ENCODE measurements around the gene TSC2.

TSC2 gene

DNA sequence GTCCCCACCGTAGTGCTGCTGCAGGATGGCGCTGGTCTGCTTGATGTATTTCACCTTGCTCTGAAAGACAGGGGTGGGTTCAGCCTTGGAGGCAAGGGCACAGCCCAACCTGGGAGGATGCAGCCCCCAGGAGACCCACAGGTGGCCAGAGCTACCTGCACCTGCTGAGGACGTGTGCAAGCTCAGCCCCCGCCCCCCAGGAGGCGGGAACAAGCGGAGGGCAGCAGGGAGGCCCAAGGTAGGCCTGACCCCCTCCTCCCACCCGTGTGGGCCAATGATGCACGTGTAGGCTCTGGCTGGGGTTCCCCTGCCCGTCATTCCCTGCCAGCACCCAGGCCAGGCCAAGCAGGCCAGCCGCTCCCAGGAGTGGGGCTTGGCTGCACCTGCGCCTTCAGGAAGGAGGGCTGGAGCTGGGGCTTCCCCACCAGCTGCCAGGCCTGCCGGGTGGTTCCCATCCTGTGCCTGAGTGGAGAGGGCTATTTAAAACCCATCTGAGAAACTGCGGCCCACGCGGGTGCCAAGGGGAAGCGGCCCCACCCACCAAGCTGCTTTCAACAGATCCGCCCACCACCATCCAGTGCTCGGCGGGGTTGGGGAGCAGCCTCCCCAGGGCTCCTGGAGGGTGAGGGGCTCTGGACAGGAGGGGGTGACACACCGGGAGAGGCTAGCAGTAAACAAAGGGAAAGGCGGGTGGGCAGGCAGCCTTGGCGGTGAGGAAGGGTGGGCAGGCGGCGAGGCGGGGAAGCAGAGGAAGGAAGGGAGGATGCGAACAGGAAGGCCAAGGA, 3.9 kb upstream of the TSC2 start:
- DNase-seq (ENCODE audit: low spot score), result no peak

DNA sequence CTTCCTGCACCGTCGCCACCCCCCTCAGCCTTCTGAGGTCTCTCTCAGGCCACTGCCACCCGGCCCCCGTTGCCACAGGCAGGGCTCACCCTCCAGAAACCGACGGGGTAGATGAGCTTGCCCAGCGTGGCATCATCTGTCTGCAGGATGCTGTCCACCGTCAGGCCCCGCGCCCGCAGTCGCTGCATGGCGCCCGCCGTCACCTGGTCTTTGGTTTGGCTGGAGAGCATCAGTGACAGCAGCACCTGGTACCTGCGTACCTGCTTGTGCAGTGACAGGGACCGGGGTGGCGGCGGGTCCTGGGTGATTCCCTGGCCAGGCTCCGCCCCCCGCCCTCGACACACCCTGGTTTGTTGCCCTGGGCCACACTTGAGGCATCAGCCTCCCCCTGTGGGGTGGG, 3.2 kb upstream of the TSC2 start:
- DNase-seq (ENCODE audit: low spot score), result no peak

- no peak for DNase-seq (ENCODE audit: low spot score)
These were observed 1.6 kb upstream of the TSC2 start for GRCh38 chr16:2045965-2046892.

GRCh38 chr16:2046893-2047329, 874 bp upstream of the TSC2 start:
- no peak for DNase-seq (ENCODE audit: low spot score)

DNA sequence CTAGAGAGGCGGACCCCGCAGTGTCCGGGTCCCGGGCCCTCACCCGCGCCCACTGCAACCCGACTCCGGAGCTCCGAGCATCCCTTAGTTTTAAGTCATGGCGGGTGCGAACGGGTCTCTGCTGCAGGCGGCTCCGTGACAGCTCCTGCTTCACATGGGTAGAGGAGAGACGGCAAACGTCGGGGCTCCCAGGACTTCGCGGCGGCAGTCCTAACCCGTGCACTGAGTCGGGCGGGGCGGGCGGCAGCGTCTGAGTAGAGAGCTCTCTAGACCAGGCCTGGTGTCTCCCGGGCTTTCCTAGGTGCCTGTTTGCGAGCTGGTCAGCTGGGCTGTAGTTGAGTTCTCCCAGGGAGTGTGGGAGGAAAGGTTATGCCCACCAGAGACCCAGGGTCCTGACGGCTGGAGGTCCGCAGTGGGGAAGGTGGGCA, 345 bp downstream of the TSC2 start:
- no peak for DNase-seq (ENCODE audit: low spot score)

DNA sequence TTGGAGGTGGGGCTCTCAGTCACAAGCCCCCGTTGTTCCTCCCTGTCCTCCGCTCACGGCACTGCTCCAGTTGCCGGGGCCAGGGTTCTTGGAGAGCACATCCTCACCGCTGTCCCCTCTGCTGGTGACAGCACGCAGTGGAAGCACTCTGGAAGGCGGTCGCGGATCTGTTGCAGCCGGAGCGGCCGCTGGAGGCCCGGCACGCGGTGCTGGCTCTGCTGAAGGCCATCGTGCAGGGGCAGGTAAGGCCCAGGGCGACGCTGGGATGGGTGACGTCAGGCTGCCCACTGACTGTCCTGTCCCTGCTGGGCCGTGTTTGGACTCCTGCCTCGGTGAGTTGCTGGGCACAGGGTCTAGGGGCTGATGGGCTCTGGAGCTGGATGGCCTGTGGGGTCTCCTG, 5.4 kb downstream of the TSC2 start:
- DNase-seq (ENCODE audit: low spot score), result no peak

DNA sequence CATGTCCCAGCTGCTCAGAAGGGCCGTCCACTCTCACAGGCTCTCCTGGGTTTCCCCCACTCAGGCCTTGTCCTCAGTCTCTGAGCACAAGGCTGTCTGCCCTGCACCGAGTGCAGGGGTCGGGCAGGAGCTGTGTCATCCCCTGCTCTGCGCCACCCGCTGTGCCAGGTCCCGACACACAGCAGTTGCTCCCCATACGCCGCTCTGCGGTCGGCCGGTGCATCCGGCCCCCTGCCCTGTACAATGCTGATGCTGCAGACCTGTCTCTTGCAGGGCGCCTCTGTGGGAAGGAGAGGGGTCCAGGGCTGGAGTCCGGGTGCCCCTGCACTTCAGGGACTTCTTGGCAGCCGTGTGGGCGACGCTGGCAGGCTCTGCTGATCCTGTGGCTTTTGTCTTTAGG, 6.1 kb downstream of the TSC2 start:
- no peak for DNase-seq (ENCODE audit: low spot score)

GRCh38 chr16:2054543-2055245, 6.9 kb downstream of the TSC2 start:
- no peak for DNase-seq (ENCODE audit: low spot score)

GRCh38 chr16:2056077-2056476, 8.3 kb downstream of the TSC2 start:
- DNase-seq (ENCODE audit: low spot score), result peak; percentile 49

- peak; percentile 59 for DNase-seq (ENCODE audit: low spot score)
These were observed 9.1 kb downstream of the TSC2 start for GRCh38 chr16:2056681-2057407.

- DNase-seq (ENCODE audit: low spot score), result no peak
These were observed 9.7 kb downstream of the TSC2 start for GRCh38 chr16:2057438-2057837.

GRCh38 chr16:2058420-2058819, 10.6 kb downstream of the TSC2 start:
- no peak for DNase-seq (ENCODE audit: low spot score)

DNA sequence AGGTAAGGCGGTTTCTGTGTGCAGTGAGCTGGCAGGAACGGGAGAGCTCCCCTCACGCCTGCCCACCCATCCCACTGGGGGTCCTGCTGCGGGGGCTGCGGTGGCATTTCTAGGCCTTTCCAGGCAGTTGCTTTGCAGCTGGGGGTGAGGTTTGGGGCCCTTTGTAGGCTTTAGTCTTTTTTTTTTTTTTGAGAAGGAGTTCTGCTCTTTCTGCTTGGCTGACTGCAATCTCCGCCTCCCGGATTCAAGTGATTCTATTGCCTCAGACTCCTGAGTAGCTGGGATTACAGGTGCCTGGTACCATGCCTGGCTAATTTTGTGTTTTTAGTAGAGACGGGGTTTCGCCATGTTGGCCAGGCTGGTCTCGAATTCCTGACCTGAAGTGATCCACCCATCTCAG, 11.1 kb downstream of the TSC2 start:
- no peak for DNase-seq (ENCODE audit: low spot score)

DNA sequence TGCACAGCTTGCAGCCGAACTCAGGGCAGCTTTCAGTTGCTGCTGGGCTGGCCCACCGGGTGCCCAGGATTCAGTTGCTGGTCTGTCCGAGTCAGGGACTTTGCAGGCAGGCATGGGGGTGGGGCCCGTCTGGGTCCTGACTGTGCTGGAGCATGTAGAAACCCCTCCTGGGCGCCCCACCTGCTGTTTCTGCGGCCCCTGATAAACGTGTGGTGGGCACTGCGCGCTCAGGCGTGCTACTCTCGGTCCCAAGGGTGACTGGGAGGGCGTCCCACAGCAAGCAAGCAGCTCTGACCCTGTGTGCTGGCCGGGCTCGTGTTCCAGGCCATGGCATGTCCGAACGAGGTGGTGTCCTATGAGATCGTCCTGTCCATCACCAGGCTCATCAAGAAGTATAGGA, 12.6 kb downstream of the TSC2 start:
- DNase-seq (ENCODE audit: low spot score), result no peak

GRCh38 chr16:2061023-2061422, 13.2 kb downstream of the TSC2 start:
- DNase-seq (ENCODE audit: low spot score), result no peak

DNA sequence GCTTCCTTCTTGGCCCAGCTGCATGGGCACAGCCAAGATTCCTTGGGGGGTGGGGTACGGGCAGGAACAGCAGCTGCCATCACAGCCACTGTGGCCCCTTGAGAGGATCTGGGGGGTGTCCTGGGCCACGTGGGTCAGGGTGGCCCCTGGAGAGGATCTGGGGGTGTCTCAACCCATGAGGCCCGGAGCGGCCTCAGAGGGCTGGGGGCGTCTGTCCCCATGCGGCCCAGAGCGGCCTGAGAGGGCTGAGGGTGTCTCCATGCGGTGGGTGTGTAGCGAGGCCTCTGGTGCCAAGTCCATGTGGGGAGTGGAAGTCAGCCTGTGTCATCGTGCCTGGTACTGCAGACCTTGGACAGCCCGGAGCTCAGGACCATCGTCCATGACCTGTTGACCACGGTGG, 13.7 kb downstream of the TSC2 start:
- no peak for DNase-seq (ENCODE audit: low spot score)

DNA sequence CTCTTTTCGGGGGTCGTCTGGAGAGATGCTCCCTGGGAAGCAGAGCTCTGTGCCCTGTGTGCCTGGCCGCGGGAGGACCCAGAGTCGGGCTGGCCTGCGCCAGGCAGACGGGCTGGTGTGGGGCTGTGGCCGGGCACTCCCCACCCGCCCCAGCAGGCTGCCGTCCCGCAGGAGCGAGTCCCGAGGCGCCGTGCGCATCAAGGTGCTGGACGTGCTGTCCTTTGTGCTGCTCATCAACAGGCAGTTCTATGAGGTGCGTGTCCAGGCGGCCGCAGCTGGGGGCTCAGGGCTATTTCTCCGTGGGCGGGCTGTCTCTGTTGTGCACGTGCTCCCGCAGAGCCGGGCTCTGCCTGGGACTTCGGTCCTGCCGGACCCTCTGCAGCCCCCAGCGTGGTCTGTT, 15.0 kb downstream of the TSC2 start:
- no peak for DNase-seq (ENCODE audit: low spot score)

GRCh38 chr16:2063861-2064260, 16.1 kb downstream of the TSC2 start:
- no peak for DNase-seq (ENCODE audit: low spot score)

- DNase-seq (ENCODE audit: low spot score), result no peak
These were observed 16.7 kb downstream of the TSC2 start for GRCh38 chr16:2064368-2064945.

GRCh38 chr16:2066139-2066538, 18.4 kb downstream of the TSC2 start:
- DNase-seq (ENCODE audit: low spot score), result no peak
